Neural progenitor cell (in vitro differentiated cells): ENCODE measurements around the gene RHD.
"Not testable (repeated sequence)": the region's sequence is repeated elsewhere in the genome, so short reads cannot be mapped to it uniquely, and the experiment has no call there.

Experiments
- CTCF ChIP-seq: fragments of 200-600 bp; sonication (generic); IDR thresholded peaks from 2 replicates; pipeline ENCODE4 v1.5.1; 2017; ENCODE audit warnings: antibody characterized with exemption, mild to moderate bottlenecking
- EZH2 ChIP-seq: fragments of 200-600 bp; sonication (generic); IDR thresholded peaks from 2 replicates; pipeline ENCODE4 v1.6.1; 2017; ENCODE audit warnings: antibody characterized with exemption, mild to moderate bottlenecking, moderate library complexity
- EZH2phosphoT487 ChIP-seq: fragments of 200-600 bp; sonication (generic); IDR thresholded peaks from 2 replicates; pipeline ENCODE4 v1.6.1; 2017; ENCODE audit warnings: antibody characterized with exemption

- TF ChIP-seq CTCF, EZH2, EZH2phosphoT487: not testable (repeated sequence)
These were observed 28.4 kb downstream of the RHD start for GRCh38 chr1:25300729-25301128.
